Activated CD8-positive, alpha-beta memory T cell treated with anti-CD3 and anti-CD28 coated beads, Interleukin-2, amount 50 U/mL, for 1 hour (primary cell): ENCODE data around the gene TIMM10.

Experiments used
- DNase-seq: peaks from one replicate; pipeline ENCODE4 v3.0.0-alpha.2; 2020; ENCODE audit errors: extremely low read depth

The TIMM10 gene

GRCh38 chr11:57484141-57484710 lies 46.3 kb downstream of the TIMM10 start:
- no peak for DNase-seq

GRCh38 chr11:57483562-57483918 lies 47.0 kb downstream of the TIMM10 start:
- DNase-seq, result no peak

GRCh38 chr11:57482782-57483561 lies 47.6 kb downstream of the TIMM10 start:
- DNase-seq, result no peak

GRCh38 chr11:57481915-57482781 lies 48.4 kb downstream of the TIMM10 start:
- DNase-seq, result no peak

- no peak for DNase-seq
Observed at GRCh38 chr11:57481315-57481714, 49.2 kb downstream of the TIMM10 start.

- no peak for DNase-seq
Observed at GRCh38 chr11:57480409-57481137, 50.0 kb downstream of the TIMM10 start.

- no peak for DNase-seq
Observed at GRCh38 chr11:57479911-57480310, 50.6 kb downstream of the TIMM10 start.

- DNase-seq, result no peak
Observed at GRCh38 chr11:57479021-57479663, 51.4 kb downstream of the TIMM10 start.
